Activated naive CD4-positive, alpha-beta T cell treated with anti-CD3 and anti-CD28 coated beads for 36 hours (primary cell): Measurements from ENCODE around the gene TUFT1. TPM values are rescaled to one million over a fixed set of nuclear protein-coding genes. Genes with fewer than 3 reads are reported as not detected.
A peak's percentile ranks its signal among the peaks of the same experiment; 100 is the strongest.
"Not testable (repeated sequence)": the region's sequence is repeated elsewhere in the genome, so short reads cannot be mapped to it uniquely, and the experiment has no call there.

Source experiments
- CTCF ChIA-PET: fragments of 350-600 bp; sonication (Branson Sonifier 250); formaldehyde crosslinking; loops from one replicate; lab custom pipeline; 2021; ENCODE audit warnings: antibody characterized with exemption; lab: Charles Lee
- DNase-seq: peaks from one replicate; pipeline ENCODE4 v3.0.0-alpha.2; 2020
- H3K27ac Mint-ChIP-seq: one replicate; pipeline ENCODE4 v1.8.0; 2021; ENCODE audit warnings: mild to moderate bottlenecking, mixed read lengths
- H3K27me3 Mint-ChIP-seq: one replicate; pipeline ENCODE4 v1.8.0; 2021; ENCODE audit warnings: low read depth, mixed read lengths
- H3K36me3 Mint-ChIP-seq: one replicate; pipeline ENCODE4 v1.8.0; 2021; ENCODE audit warnings: low read depth, mixed read lengths
- H3K4me1 Mint-ChIP-seq: one replicate; pipeline ENCODE4 v1.8.0; 2021; ENCODE audit warnings: low read depth, mixed read lengths
- H3K4me3 Mint-ChIP-seq: one replicate; pipeline ENCODE4 v1.8.0; 2021; ENCODE audit warnings: mild to moderate bottlenecking, moderate library complexity, mixed read lengths
- H3K9me3 Mint-ChIP-seq: one replicate; pipeline ENCODE4 v1.8.0; 2021; ENCODE audit warnings: mixed read lengths
- intact Hi-C: fragments of 100-400 bp; cut with micrococcal nuclease; formaldehyde crosslinking; loops from one replicate; pipeline ENCODE4 v1.15.1; 2023
- total RNA-seq, 2 experiments: library from RNA; stranded (reverse); gene quantifications; one replicate each; pipeline ENCODE4 v1.2.3, GENCODE V29; 2021

Gene TUFT1
- total RNA-seq, 2 experiments from 2014 or later = 2.3 to 2.8 TPM

GRCh38 chr1:151615711-151616504 lies 75.8 kb downstream of the TUFT1 start:
- H3K4me3 Mint-ChIP-seq = no peak overlapping the region
- H3K36me3 Mint-ChIP-seq = peaks cover 4% of the 10 kb centered on the region
- H3K9me3 Mint-ChIP-seq = no peaks in the 10 kb centered on the region
- CTCF ChIA-PET = interaction anchor here (0.6 to 1.0 kb wide), 2 partner anchors 84 to 221 kb away, joined by 3 to 4 read pairs; no protein-coding TSS in a partner anchor
- no peak for DNase-seq
- H3K4me1 Mint-ChIP-seq = peaks cover 73% of the 10 kb centered on the region
- H3K27ac Mint-ChIP-seq = peak overlapping the region; percentile 58
- no peaks in the 10 kb centered on the region for H3K27me3 Mint-ChIP-seq
- intact Hi-C loops = loop anchor here (10.0 kb wide), 3 partner anchors 331 to 421 kb away; partner anchors contain the start of genes PIP5K1A, VPS72 and ZNF687

DNA sequence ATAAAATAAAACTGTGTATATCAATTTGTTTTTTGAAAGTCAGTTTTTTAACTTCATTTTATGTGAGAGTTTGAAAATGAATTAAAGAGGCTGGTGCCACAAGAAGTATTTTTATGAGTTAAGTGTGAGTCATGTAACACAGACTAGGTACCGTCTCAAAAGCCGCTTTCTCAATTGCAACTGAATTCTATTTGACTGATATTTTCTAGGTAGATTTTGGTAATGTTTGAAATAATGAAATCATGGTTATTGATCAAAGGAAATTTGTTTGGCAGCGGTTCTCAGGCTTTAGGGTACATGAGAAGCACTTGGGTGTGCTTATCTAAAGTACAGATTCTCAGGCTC lies 76.4 kb downstream of the TUFT1 start:
- peaks cover 74% of the 10 kb centered on the region for H3K4me1 Mint-ChIP-seq
- no peaks in the 10 kb centered on the region for H3K27me3 Mint-ChIP-seq
- H3K36me3 Mint-ChIP-seq = peaks cover 7% of the 10 kb centered on the region
- CTCF ChIA-PET = interaction anchor here (0.6 kb wide), 1 partner anchor 220 kb away, joined by 4 read pairs; no protein-coding TSS in a partner anchor
- intact Hi-C loops = loop anchor here (10.0 kb wide), 3 partner anchors 332 to 422 kb away; partner anchors contain the start of genes PIP5K1A, VPS72 and ZNF687
- DNase-seq = no peak
- H3K9me3 Mint-ChIP-seq = no peaks in the 10 kb centered on the region
- peak overlapping the region; percentile 58 for H3K27ac Mint-ChIP-seq
- no peak overlapping the region for H3K4me3 Mint-ChIP-seq

DNA sequence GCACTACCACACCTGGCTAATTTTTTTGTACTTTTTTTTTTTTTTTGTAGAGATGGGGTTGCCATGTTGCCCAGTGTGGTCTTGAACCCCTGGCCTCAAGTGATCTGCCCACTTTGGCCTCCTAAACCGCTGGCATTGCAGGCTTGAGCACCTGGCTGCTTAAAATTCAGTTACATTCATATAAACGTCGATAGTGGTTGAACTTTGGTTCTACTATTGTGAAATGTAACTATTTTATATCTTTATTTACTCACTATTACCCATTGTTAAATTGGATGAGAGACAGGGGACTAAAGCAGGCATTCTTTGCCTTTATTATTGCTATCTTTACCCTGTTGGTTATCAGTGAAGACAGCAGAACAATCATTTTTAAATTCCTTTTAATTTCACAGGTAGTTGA lies 77.9 kb downstream of the TUFT1 start:
- H3K4me3 Mint-ChIP-seq = no peak overlapping the region
- no peak overlapping the region for H3K27ac Mint-ChIP-seq
- H3K4me1 Mint-ChIP-seq = peaks cover 71% of the 10 kb centered on the region
- H3K36me3 Mint-ChIP-seq = peaks cover 2% of the 10 kb centered on the region
- intact Hi-C loops = loop anchor here (10.0 kb wide), 3 partner anchors 333 to 423 kb away; partner anchors contain the start of genes PIP5K1A, VPS72 and ZNF687
- CTCF ChIA-PET = interaction anchor here (0.8 kb wide), 1 partner anchor 24 kb away, joined by 3 read pairs; no protein-coding TSS in a partner anchor
- DNase-seq = no peak
- no peaks in the 10 kb centered on the region for H3K9me3 Mint-ChIP-seq
- no peaks in the 10 kb centered on the region for H3K27me3 Mint-ChIP-seq

- Mint-ChIP-seq H3K27me3 (no peaks in the 10 kb centered on the region), H3K36me3 (peaks cover 2% of the 10 kb centered on the region), H3K27ac (no peak overlapping the region), H3K4me1 (peaks cover 66% of the 10 kb centered on the region), H3K4me3 (no peak overlapping the region), H3K9me3 (no peaks in the 10 kb centered on the region)
- CTCF ChIA-PET = interaction anchor here (0.7 kb wide), 1 partner anchor 24 kb away, joined by 3 read pairs; no protein-coding TSS in a partner anchor
- intact Hi-C loops = loop anchor here (10.0 kb wide), 3 partner anchors 334 to 424 kb away; partner anchors contain the start of genes PIP5K1A, VPS72 and ZNF687
- DNase-seq = no peak
Observed at GRCh38 chr1:151618470-151618869, 78.4 kb downstream of the TUFT1 start.

GRCh38 chr1:151618996-151619395 lies 78.9 kb downstream of the TUFT1 start:
- peaks cover 62% of the 10 kb centered on the region for H3K4me1 Mint-ChIP-seq
- H3K27ac Mint-ChIP-seq, H3K36me3 Mint-ChIP-seq, DNase-seq, H3K9me3 Mint-ChIP-seq, H3K4me3 Mint-ChIP-seq, H3K27me3 Mint-ChIP-seq: not testable (repeated sequence)
- CTCF ChIA-PET = interaction anchor here (0.7 to 1.1 kb wide), 3 partner anchors 25 to 217 kb away, joined by 3 read pairs; no protein-coding TSS in a partner anchor
- intact Hi-C loops = loop anchor here (10.0 kb wide), 3 partner anchors 334 to 424 kb away; partner anchors contain the start of genes PIP5K1A, VPS72 and ZNF687

- H3K27ac Mint-ChIP-seq = no peak overlapping the region
Observed at GRCh38 chr1:151619489-151620093, 79.5 kb downstream of the TUFT1 start.

DNA sequence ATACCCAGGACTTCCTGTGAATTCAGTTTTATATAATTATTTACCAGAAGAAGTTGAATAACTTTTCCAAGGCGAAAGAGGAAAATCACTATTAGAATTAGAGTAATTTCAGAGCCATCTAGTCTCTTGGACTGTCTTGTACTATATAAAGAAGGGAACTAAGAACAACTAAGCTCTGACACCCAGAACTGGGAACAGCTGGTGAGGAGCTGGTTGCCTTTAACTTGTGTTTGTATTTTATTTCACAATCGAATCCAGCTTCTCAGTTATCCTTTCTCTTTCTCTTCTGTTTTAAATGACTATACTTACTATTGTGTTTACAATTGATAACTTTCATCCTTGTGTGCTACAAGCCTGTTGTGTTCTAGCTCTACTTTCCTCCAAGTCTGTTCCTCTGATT lies 80.2 kb downstream of the TUFT1 start:
- Mint-ChIP-seq H3K9me3 (no peaks in the 10 kb centered on the region), H3K36me3 (peaks cover 2% of the 10 kb centered on the region), H3K27me3 (no peaks in the 10 kb centered on the region), H3K27ac (no peak overlapping the region), H3K4me3 (no peak overlapping the region), H3K4me1 (peaks cover 51% of the 10 kb centered on the region)
- intact Hi-C loops = no loop called here
- CTCF ChIA-PET = interaction anchor here (0.5 to 1.9 kb wide), 7 partner anchors 10 to 169 kb away, joined by 3 to 7 read pairs (median 3); no protein-coding TSS in a partner anchor
- no peak for DNase-seq

More at GRCh38 chr1:151619489-151620093, 79.5 kb downstream of the TUFT1 start:
- intact Hi-C loops = loop anchor here (10.0 kb wide), 3 partner anchors 335 to 425 kb away; partner anchors contain the start of genes PIP5K1A, VPS72 and ZNF687
- Mint-ChIP-seq H3K4me1 (peaks cover 57% of the 10 kb centered on the region), H3K27me3 (no peaks in the 10 kb centered on the region), H3K36me3 (peaks cover 2% of the 10 kb centered on the region), H3K9me3 (no peaks in the 10 kb centered on the region), H3K4me3 (no peak overlapping the region)
- CTCF ChIA-PET = interaction anchor here (0.5 to 1.9 kb wide), 5 partner anchors 10 to 217 kb away, joined by 3 to 7 read pairs (median 3); no protein-coding TSS in a partner anchor
- DNase-seq = no peak

- Mint-ChIP-seq H3K9me3 (no peaks in the 10 kb centered on the region), H3K4me1 (peaks cover 41% of the 10 kb centered on the region), H3K36me3 (peaks cover 2% of the 10 kb centered on the region), H3K27me3 (no peaks in the 10 kb centered on the region), H3K27ac (no peak overlapping the region), H3K4me3 (no peak overlapping the region)
- CTCF ChIA-PET = interaction anchor here (0.6 kb wide), 1 partner anchor 58 kb away, joined by 3 read pairs; no protein-coding TSS in a partner anchor
- intact Hi-C loops = no loop called here
- no peak for DNase-seq
Observed at GRCh38 chr1:151621351-151621750, 81.2 kb downstream of the TUFT1 start.

DNA sequence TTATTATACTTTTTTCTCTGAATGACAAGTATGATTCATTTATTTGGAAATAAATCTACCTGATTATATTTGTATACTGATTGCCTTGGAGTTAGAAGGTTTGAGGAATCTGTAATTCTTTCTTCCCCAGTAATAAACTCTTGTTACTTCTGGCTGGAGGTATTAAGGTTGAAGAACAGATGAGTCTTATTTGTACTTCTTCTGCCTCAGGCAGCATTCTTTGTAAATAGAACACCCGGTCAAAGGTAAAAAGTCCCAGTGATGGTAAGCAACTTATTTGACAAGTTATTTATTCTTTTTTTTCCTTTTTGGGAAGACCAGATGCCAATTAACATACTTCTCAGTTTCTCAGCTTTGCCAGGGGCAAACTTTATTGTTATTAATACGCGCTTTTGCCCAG lies 84.7 kb downstream of the TUFT1 start:
- no peaks in the 10 kb centered on the region for H3K9me3 Mint-ChIP-seq
- no peaks in the 10 kb centered on the region for H3K27me3 Mint-ChIP-seq
- no peak overlapping the region for H3K4me3 Mint-ChIP-seq
- peaks cover 6% of the 10 kb centered on the region for H3K36me3 Mint-ChIP-seq
- H3K4me1 Mint-ChIP-seq = peaks cover 19% of the 10 kb centered on the region
- CTCF ChIA-PET = interaction anchor here (0.6 kb wide), 1 partner anchor 83 kb away, joined by 3 read pairs; no protein-coding TSS in a partner anchor
- no peak overlapping the region for H3K27ac Mint-ChIP-seq
- intact Hi-C loops = no loop called here
- no peak for DNase-seq

DNA sequence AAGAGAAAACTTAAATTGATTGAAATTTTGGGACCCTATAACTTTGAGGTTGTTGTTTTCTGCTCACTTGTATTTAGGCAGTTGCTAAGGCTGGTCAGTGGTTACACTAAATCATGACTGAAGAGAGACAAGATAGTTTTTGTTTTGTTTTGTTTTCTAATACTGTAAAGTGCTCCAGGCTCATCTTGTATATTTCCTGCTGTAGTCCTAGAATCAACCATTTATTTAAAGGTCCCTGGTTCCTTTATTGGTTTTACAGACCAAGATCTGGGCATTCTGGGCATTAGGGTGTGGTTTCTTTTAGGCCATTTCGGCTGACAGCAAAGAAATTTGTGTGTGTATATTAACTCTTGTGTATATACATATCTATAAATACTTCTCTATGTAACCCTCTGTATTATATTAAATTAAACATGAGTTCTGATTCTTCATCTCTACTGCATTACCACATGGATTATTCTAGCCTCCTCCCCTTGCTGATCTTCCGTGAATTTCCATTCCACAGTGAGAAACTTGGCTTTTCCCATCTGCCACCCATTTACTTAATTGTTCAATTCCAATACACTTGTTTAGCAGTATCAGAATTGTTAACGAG lies 86.7 kb downstream of the TUFT1 start:
- peaks cover 3% of the 10 kb centered on the region for H3K36me3 Mint-ChIP-seq
- CTCF ChIA-PET = no interaction called here
- no peak overlapping the region for H3K4me3 Mint-ChIP-seq
- intact Hi-C loops = no loop called here
- H3K9me3 Mint-ChIP-seq = no peaks in the 10 kb centered on the region
- no peak for DNase-seq
- no peak overlapping the region for H3K27ac Mint-ChIP-seq
- H3K4me1 Mint-ChIP-seq = peaks cover 2% of the 10 kb centered on the region
- no peaks in the 10 kb centered on the region for H3K27me3 Mint-ChIP-seq

- no peak overlapping the region for H3K4me3 Mint-ChIP-seq
- CTCF ChIA-PET = interaction anchor here (1.0 kb wide), 1 partner anchor 35 kb away, joined by 3 read pairs; no protein-coding TSS in a partner anchor
- peaks cover 3% of the 10 kb centered on the region for H3K36me3 Mint-ChIP-seq
- no peak overlapping the region for H3K27ac Mint-ChIP-seq
- DNase-seq = no peak
- no peaks in the 10 kb centered on the region for H3K4me1 Mint-ChIP-seq
- intact Hi-C loops = no loop called here
- no peaks in the 10 kb centered on the region for H3K27me3 Mint-ChIP-seq
- H3K9me3 Mint-ChIP-seq = no peaks in the 10 kb centered on the region
Observed at GRCh38 chr1:151629278-151629677, 89.2 kb downstream of the TUFT1 start.
